GM12878 (cell line): ENCODE results near the gene SNX3. TPM values are rescaled to one million over a fixed set of nuclear protein-coding genes. Genes with fewer than 3 reads are reported as not detected.

ENCODE experiments used
- ATAC-seq: fragments of 200-7000 bp; cut with Tn5 transposase; 3 replicates; pipeline ENCODE4 v1.9.1; 2020; ENCODE audit warnings: mild to moderate bottlenecking, moderate library complexity
- BruUV-seq: library from RNA; stranded (reverse); fragments of 400-500 nt; replicated peaks from 2 replicates; lab custom pipeline; 2021; lab: Mats Ljungman, UMichigan
- CTCF ChIA-PET: fragments of 300-600 bp; sonication (Branson Sonifier 250); formaldehyde crosslinking; extraction: SDS; loops from one replicate; lab custom pipeline; 2021; ENCODE audit warnings: inconsistent platforms; lab: Yijun Ruan, JAX
- POLR2A ChIA-PET: fragments of 350-600 bp; formaldehyde crosslinking; extraction: SDS; loops from one replicate; lab custom pipeline; 2021; ENCODE audit warnings: inconsistent platforms; lab: Charles Lee
- RAD21 ChIA-PET: fragments of 300-600 bp; sonication (Branson Sonifier 250); formaldehyde crosslinking; loops from one replicate; lab custom pipeline; 2023; ENCODE audit warnings: antibody characterized with exemption; ENCODE audit not compliant: unreplicated experiment; lab: Charles Lee
- SMC1A ChIA-PET: fragments of 300-600 bp; sonication (Branson Sonifier 250); formaldehyde crosslinking; loops from one replicate; lab custom pipeline; 2023; ENCODE audit not compliant: unreplicated experiment, uncharacterized antibody; lab: Charles Lee
- DNase-seq: peaks from one replicate; pipeline ENCODE4 v3.0.0-alpha.2; 2011; ENCODE audit warnings: low read depth, low spot score
- FAIRE-seq: peaks from 3 replicates; lab custom pipeline; 2011; peaks lifted over from hg19 to GRCh38; lab: Jason Lieb, UNC
- H2AFZ ChIP-seq: 2 replicates; pipeline ENCODE4 v1.6.0; 2011; ENCODE audit warnings: low read depth, low read length, control low read depth; ENCODE audit not compliant: control insufficient read depth
- H3K27ac ChIP-seq: 2 replicates; pipeline ENCODE4 v1.5.1; 2011; ENCODE audit warnings: control low read depth; ENCODE audit not compliant: control insufficient read depth, insufficient read depth
- H3K27me3 ChIP-seq, 2 experiments: replicated peaks in 1 of 2; 2 replicates each; pipeline versions ENCODE4 v1.6.0 to v1.6.1; 2011; ENCODE audit warnings: low read length in 1 of 2; ENCODE audit not compliant: control insufficient read depth in 2 of 2, insufficient read depth in 2 of 2
- H3K36me3 ChIP-seq, 2 experiments: 2 replicates each; pipeline ENCODE4 v1.5.1; 2011; ENCODE audit warnings: low read length in 1 of 2; ENCODE audit not compliant: control insufficient read depth in 2 of 2, insufficient read depth in 2 of 2
- H3K4me1 ChIP-seq: 2 replicates; pipeline ENCODE4 v1.6.1; 2011; ENCODE audit warnings: mild to moderate bottlenecking, low read length, moderate library complexity, mixed read lengths; ENCODE audit not compliant: control insufficient read depth, insufficient read depth
- H3K4me2 ChIP-seq: 2 replicates; pipeline ENCODE4 v1.6.0; 2011; ENCODE audit warnings: control low read depth; ENCODE audit not compliant: control insufficient read depth, insufficient read depth
- H3K4me3 ChIP-seq: fragments of 200-600 bp; sonication (generic); 2 replicates; pipeline ENCODE4 v1.5.1; 2016
- H3K79me2 ChIP-seq: 2 replicates; pipeline ENCODE4 v1.6.0; 2011; ENCODE audit warnings: low read length; ENCODE audit not compliant: control insufficient read depth, insufficient read depth
- H3K9ac ChIP-seq: 2 replicates; pipeline ENCODE4 v1.8.0; 2011; ENCODE audit warnings: low read length, control low read depth, mixed read lengths; ENCODE audit not compliant: control insufficient read depth, insufficient read depth
- H3K9me3 ChIP-seq: replicated peaks from 3 replicates; pipeline ENCODE4 v1.5.1; 2011; ENCODE audit warnings: mild to moderate bottlenecking, low read length; ENCODE audit not compliant: control insufficient read depth, insufficient read depth
- H4K20me1 ChIP-seq: 2 replicates; pipeline ENCODE4 v1.6.0; 2011; ENCODE audit not compliant: control insufficient read depth, insufficient read depth
- BCL11A ChIP-seq: IDR thresholded peaks from 2 replicates; pipeline ENCODE4 v1.6.1; 2011; ENCODE audit warnings: low read depth, low read length
- BHLHE40 ChIP-seq, 2 experiments: fragments of 450-650 bp in 1 of 2; IDR thresholded peaks; 2 replicates each; pipeline ENCODE4 v1.6.1; 2011 to 2017; ENCODE audit warnings: low read depth in 2 of 2, borderline replicate concordance in 1 of 2, improper control_type of control experiment in 1 of 2, low read length in 1 of 2, mild to moderate bottlenecking in 1 of 2
- CBFB ChIP-seq: IDR thresholded peaks from 2 replicates; pipeline ENCODE4 v1.6.1; 2016; ENCODE audit warnings: antibody characterized with exemption, low read depth
- CHD1 ChIP-seq: IDR thresholded peaks from 2 replicates; pipeline ENCODE4 v1.6.1; 2012; ENCODE audit warnings: low read depth, low read length, improper control_type of control experiment
- EGR1 ChIP-seq, 2 experiments: IDR thresholded peaks; 1 replicate in 1 of 2; 2 replicates in 1 of 2; pipeline ENCODE4 v1.6.1; 2011 to 2012; ENCODE audit warnings: low read depth in 2 of 2, low read length in 2 of 2, borderline replicate concordance in 1 of 2, mild to moderate bottlenecking in 1 of 2, moderate library complexity in 1 of 2
- FOXM1 ChIP-seq: IDR thresholded peaks from 2 replicates; pipeline ENCODE4 v1.6.1; 2012; ENCODE audit warnings: low read depth, mild to moderate bottlenecking, inconsistent platforms, low read length, moderate library complexity
- IRF4 ChIP-seq: IDR thresholded peaks from 2 replicates; pipeline ENCODE4 v1.6.1; 2011; ENCODE audit warnings: low read depth, low read length
- RUNX3 ChIP-seq: IDR thresholded peaks from 2 replicates; pipeline ENCODE4 v1.6.1; 2012; ENCODE audit warnings: low read length, inconsistent platforms
- WGBS: methylation state at CpG from one replicate; pipeline ENCODE4 v1.1.6; 2016; ENCODE audit warnings: low lambda C conversion rate; ENCODE audit not compliant: insufficient replicate concordance, insufficient coverage; ENCODE audit errors: missing lambda C conversion rate; 5-methylcytosine and 5-hydroxymethylcytosine counted together
- in situ Hi-C: fragments of 300-500 bp; cut with MboI; formaldehyde crosslinking; loops from 9 replicates; pipeline ENCODE4 v1.14.3; 2018; ENCODE audit warnings: mixed read lengths
- intact Hi-C: fragments of 100-400 bp; cut with micrococcal nuclease; formaldehyde crosslinking; loops from one replicate; pipeline ENCODE4 v1.14.2; 2022; ENCODE audit not compliant: unreplicated experiment
- polyA plus RNA-seq, 11 experiments: library from polyadenylated mRNA; depleted of rRNA in 4 of 11; unstranded in 6 of 11; stranded (reverse) in 5 of 11; fragments of >200 nt; fragmentation: Nextera tagmentation in 4 of 11; fragmentation: Illumina TruSeq in 1 of 11; extraction: Ambion mirVana in 4 of 11; extraction: Trizol in 1 of 11; gene quantifications; 1 replicate in 1 of 11; 2 replicates in 10 of 11; pipeline versions ENCODE4 v1.2.1 to v1.2.3, GENCODE V29; 2011 to 2016; ENCODE audit warnings: inconsistent platforms in 2 of 11, missing spikeins in 2 of 11, low read depth in 1 of 11
- total RNA-seq, 4 experiments: library from RNA; depleted of rRNA in 3 of 4; stranded (reverse); fragments of >200 nt in 3 of 4; fragmentation: Illumina TruSeq in 1 of 4; extraction: Trizol in 1 of 4; gene quantifications; 2 replicates each; pipeline versions ENCODE4 v1.2.1 to v1.2.3, GENCODE V29; 2013 to 2021
- TF ChIP-seq, protein P1 (sequence below): fragments of 450-650 bp; conservative IDR thresholded peaks from 2 replicates; pipeline ENCODE4 v1.6.1; 2017; ENCODE audit warnings: mild to moderate bottlenecking, moderate library complexity

The SNX3 gene
- total and polyA plus RNA-seq, 10 of the 15 experiments (the other 5 are each of a cell fraction or from before 2014, with no cell fraction given) = 43.7 to 297 (median 95.6) TPM

DNA sequence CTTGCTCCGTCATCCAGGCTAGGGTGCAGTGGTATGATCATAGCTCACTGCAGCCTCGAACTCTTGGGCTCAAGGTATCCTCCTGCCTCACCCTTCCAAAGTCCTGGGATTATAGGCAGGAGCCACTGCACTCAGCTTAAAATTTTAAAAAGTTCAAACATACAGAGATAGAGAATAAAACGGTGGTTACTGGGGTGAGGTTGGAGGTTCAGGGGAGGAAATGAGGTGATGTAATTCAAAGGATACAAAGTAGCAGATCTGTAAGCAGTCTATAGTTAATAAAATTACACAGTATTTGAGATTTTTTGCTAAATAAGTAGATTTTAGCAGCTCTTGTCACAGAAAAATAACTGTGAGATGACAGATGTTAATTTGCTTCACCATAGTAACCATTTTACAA, 26.5 kb upstream of the SNX3 start (continued):
- TF ChIP-seq, protein P1, sequence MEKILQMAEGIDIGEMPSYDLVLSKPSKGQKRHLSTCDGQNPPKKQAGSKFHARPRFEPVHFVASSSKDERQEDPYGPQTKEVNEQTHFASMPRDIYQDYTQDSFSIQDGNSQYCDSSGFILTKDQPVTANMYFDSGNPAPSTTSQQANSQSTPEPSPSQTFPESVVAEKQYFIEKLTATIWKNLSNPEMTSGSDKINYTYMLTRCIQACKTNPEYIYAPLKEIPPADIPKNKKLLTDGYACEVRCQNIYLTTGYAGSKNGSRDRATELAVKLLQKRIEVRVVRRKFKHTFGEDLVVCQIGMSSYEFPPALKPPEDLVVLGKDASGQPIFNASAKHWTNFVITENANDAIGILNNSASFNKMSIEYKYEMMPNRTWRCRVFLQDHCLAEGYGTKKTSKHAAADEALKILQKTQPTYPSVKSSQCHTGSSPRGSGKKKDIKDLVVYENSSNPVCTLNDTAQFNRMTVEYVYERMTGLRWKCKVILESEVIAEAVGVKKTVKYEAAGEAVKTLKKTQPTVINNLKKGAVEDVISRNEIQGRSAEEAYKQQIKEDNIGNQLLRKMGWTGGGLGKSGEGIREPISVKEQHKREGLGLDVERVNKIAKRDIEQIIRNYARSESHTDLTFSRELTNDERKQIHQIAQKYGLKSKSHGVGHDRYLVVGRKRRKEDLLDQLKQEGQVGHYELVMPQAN = no peak
- no peak for TF ChIP-seq BHLHE40 (IDR thresholded peaks at IDR 0.05; ENCODE audit: borderline replicate concordance in 1 of 2, low read depth in 2 of 2, low read length in 1 of 2)
- no peak for TF ChIP-seq FOXM1
- TF ChIP-seq CBFB = no peak

DNA sequence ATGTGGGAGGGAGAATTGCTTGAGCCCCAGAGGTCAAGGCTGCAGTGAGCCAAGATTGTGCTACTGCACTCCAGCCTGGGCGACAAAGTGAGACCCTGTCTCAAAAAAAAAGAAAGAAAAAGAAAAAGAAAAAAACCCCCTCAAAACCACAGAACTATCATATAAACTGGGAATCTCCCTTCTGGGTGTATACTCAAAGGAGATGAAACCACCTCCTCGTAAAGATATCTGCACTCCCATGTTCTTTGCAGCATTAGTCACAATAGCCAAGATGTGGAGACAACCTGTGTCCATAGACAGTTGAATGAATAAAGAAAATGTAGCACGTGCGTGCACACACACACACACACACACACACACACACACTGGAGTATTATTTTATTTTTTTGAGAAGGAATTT, 25.5 kb upstream of the SNX3 start:
- CTCF ChIA-PET = no interaction called here
- TF ChIP-seq BCL11A (no peak), IRF4 (no peak), CHD1 (no peak), RUNX3 (peak; percentile 67), EGR1 (IDR thresholded peaks at IDR 0.05; ENCODE audit: borderline replicate concordance in 1 of 2, low read depth in 2 of 2, low read length in 2 of 2) (no peak)
- DNase-seq = no peak
- in situ Hi-C loops (no loop called here), intact Hi-C loops (no loop called here)
- no peak overlapping the region for H3K4me3 ChIP-seq
- 48% methylated on average over 4 of the region's 4 CpGs for WGBS
- H3K27me3 ChIP-seq = no peaks in the 10 kb centered on the region
- RAD21 ChIA-PET = interaction anchor here (1.3 kb wide), 1 partner anchor 28 kb away, joined by 3 read pairs; no protein-coding TSS in a partner anchor
- no peak for FAIRE-seq
- H3K4me2 ChIP-seq = no peak overlapping the region
- H2AFZ ChIP-seq = no peak overlapping the region
- H3K79me2 ChIP-seq = no peaks in the 10 kb centered on the region
- peak; percentile 71 for ATAC-seq
- H3K36me3 ChIP-seq = no peaks in the 10 kb centered on the region; a peak in 1 of 4 replicates
- no peaks in the 10 kb centered on the region for H4K20me1 ChIP-seq
- H3K4me1 ChIP-seq = no peaks in the 10 kb centered on the region; the same call in 1 of the 2 replicates
- no peak overlapping the region for H3K9ac ChIP-seq
- H3K27ac ChIP-seq = no peak overlapping the region
- no TSS peak for BruUV-seq
- H3K9me3 ChIP-seq = no peaks in the 10 kb centered on the region
- SMC1A ChIA-PET = interaction anchor here (1.0 to 1.4 kb wide), 2 partner anchors 9 to 61 kb away, joined by 4 to 6 read pairs; partner anchors contain the start of gene AFG1L
- POLR2A ChIA-PET = interaction anchor here (0.9 to 1.0 kb wide), 2 partner anchors 8 to 10 kb away, joined by 3 read pairs; partner anchors contain the start of gene AFG1L
